GM12864 (cell line): ENCODE data around the gene ITGAE.
"Not testable (repeated sequence)": the region's sequence is repeated elsewhere in the genome, so short reads cannot be mapped to it uniquely, and the experiment has no call there.

Source experiments
- DNase-seq: peaks from one replicate; pipeline ENCODE4 v3.0.0-alpha.2; 2011; ENCODE audit warnings: low read depth
- H3K4me3 ChIP-seq: 2 replicates; pipeline ENCODE4 v1.5.1; 2011; ENCODE audit warnings: mild to moderate bottlenecking, low read depth, low read length, control low read depth
- TF ChIP-seq, protein P1 (sequence below): IDR thresholded peaks from 2 replicates; pipeline ENCODE4 v1.5.1; 2011; ENCODE audit warnings: low read depth, mild to moderate bottlenecking, moderate library complexity, low read length, control low read depth, inconsistent platforms; ENCODE audit errors: missing control alignments

Gene ITGAE

DNA sequence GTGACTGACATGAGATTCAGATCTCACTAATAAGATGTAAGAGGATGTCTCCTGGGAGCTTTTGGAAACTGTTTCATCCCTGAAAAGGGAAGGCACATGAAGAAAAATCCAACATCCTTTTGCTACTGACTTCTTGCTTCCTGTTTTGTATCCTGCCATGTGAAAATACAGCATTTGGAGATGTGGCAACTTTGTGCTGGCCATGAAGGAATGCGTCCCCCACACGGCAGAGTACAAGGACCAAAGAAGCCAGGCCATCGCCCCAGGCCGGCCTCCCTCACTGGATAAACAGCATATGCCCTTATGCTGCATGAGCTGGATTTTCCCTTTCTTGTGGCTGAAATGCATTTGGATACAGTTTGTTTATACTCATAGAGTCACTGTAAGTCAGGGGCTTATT lies 82.8 kb downstream of the ITGAE start:
- TF ChIP-seq, protein P1, sequence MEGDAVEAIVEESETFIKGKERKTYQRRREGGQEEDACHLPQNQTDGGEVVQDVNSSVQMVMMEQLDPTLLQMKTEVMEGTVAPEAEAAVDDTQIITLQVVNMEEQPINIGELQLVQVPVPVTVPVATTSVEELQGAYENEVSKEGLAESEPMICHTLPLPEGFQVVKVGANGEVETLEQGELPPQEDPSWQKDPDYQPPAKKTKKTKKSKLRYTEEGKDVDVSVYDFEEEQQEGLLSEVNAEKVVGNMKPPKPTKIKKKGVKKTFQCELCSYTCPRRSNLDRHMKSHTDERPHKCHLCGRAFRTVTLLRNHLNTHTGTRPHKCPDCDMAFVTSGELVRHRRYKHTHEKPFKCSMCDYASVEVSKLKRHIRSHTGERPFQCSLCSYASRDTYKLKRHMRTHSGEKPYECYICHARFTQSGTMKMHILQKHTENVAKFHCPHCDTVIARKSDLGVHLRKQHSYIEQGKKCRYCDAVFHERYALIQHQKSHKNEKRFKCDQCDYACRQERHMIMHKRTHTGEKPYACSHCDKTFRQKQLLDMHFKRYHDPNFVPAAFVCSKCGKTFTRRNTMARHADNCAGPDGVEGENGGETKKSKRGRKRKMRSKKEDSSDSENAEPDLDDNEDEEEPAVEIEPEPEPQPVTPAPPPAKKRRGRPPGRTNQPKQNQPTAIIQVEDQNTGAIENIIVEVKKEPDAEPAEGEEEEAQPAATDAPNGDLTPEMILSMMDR = no peak
- no peak overlapping the region for H3K4me3 ChIP-seq
- no peak for DNase-seq

DNA sequence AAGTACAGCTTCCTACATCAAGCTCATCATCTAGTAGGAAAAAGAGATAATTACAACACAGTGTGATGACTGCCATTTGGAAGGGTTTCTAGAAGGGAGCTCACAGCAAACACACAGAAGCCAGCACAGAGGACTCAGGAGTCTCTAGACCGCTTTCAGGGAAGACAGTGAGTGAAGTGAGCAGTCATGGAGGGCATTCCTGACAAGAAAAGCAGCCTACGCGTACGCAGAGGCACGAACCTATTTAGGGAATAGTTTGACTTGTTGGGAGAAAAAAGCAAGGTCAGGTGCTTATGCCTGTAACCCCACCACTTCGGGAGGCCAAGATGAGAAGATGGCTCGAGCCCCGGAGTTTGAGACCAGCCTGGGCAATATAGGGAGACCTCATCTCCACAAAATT lies 85.7 kb downstream of the ITGAE start:
- DNase-seq = no peak
- TF ChIP-seq, protein P1 = no peak
- H3K4me3 ChIP-seq = no peak overlapping the region

DNA sequence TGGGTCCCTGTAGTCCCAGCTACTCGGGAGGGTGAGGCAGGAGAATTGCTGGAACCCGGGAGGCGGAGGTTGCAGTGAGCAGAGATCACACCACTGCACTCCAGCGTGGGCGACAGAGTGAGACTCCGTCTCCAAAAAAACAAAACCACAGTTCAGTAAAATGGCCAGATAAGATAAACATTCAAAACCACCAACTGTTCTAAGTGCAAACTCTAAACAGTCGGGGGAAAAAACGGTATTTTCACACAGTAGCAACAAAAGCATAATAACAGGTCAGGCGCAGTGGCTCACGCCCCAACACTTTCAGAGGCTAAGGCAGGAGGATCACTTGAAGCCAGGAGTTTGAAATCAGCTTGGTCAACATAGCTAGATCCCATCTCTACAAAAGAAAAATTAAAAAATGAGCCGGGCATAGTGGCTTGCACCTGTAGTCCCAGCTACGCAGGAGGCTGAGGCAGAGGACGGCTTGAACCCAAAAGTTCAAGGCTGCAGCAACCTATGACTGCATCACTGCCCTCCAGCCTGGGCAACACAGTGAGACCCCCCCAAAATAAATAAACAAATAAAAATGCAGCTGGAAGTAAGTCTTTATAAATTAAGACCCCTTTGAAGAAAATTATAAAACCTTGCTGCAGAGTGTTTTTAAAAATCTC lies 88.1 kb downstream of the ITGAE start:
- H3K4me3 ChIP-seq = no peak overlapping the region
- peak; percentile 42 for DNase-seq
- TF ChIP-seq, protein P1 = no peak

DNA sequence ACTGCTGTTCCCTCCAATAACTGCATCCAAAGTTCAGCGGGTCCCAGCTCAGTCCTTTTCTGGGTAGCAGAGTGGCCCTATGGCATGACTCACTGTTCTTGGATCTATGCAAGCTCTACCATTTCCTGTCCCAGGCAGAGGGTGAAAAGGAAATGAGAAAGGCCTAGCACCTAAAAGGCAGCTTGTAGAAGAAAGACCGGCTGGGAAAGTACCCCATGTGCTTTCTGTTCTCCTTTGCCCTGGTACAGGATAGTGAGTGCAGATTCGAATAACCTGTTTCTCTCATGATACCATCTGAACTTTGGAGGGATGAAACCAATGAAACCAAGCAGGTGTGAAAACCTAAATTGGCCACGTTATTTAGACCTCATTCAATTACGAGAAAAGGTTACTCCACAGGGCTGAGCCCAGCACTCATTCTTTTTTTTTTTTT lies 90.0 kb downstream of the ITGAE start:
- TF ChIP-seq, protein P1 = no peak
- no peak overlapping the region for H3K4me3 ChIP-seq

DNA sequence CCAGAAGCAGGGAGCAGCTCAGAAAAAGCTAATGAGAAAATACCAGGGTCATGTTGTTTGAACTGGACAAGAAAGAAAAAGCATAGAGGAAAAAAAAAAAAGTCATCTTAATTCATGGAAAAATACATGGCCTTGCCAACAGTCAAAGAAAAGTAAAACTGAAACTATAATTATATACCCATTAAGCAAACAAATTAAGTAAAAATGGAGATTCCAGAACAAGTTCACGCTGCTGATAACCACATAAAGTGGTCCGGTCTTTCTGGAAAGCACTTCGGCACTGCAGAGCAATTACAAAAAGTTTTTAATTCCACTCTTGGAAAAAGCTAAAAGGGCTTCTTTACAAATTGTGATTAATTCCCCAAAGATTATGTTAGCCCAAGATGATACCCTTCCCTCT lies 92.6 kb downstream of the ITGAE start:
- no peak overlapping the region for H3K4me3 ChIP-seq
- DNase-seq = no peak
- TF ChIP-seq, protein P1 = no peak

More for the DNA sequence above, 90.0 kb downstream of the ITGAE start:
- DNase-seq = peak; percentile 99

DNA sequence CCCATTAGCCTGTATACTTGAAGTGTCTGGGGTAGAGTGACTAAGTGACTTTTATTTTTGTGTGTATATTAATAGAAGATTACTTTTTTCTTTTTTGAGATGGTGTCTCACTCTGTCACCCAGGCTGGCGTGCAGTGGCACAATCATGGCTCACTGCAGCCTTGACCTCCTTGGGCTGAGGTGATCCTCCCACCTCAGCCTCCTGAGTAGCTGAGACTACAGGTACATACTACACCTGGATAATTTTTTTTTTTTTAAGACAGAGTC lies 95.3 kb downstream of the ITGAE start:
- H3K4me3 ChIP-seq, DNase-seq: not testable (repeated sequence)

DNA sequence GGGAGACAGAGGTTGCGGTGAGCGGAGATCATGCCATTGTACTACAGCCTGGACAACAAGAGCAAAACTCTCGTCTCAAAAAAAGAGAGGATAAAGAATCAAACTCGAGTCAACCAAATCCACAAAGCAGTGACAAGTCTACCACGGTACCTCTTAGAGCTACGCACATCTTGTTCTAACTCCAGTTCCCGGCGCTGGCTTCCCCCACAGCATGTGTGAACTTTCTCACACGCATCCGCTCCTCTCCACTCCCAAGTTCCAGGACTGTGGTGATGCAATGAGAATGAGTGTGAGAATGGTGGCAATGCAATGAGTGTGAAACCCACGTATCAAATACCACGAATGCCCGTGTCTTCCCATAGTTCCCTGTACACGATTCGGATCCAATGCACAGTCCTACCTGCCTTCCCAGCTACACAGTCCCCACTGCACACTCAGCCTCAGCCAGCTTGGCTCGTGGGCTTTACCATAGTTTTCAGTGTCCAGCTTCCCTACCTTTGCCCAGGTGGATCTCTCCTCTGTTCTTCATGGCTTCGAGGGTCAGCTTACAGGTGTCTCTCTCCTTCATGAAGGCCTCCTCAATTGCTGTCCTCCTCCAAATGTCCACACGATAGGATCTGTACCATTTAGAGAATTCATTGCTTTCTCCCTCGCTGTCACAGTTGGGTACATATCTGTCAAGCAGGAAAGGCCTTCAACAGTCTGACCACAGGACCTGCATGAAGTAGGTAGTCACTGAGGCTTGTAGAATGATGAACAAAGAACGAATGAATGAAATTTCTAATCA lies 95.9 kb downstream of the ITGAE start:
- TF ChIP-seq, protein P1 = no peak
- no peak overlapping the region for H3K4me3 ChIP-seq
- no peak for DNase-seq

DNA sequence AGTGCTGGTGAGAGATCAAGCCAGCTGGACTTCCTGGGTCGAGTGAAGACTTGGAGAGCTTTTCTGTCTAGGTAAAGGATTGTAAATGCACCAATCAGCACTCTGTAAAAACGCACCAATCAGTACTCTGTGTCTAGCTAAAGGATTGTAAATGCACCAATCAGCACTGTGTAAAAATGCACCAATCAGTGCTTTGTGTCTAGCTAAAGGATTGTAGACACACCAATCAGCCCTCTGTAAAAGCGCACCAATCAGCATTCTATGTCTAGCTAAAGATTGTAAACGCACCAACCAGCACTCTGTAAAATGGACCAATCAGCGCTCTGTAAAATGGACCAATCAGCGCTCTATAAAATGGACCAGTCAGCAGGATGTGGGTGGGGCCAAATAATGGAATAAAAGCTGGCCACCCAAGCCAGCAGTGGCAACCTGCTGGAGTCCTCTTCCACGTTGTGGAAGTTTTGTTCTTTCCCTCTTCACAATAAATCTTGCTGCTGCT lies 98.9 kb downstream of the ITGAE start:
- H3K4me3 ChIP-seq, DNase-seq: not testable (repeated sequence)
